ENCODE measurements around the gene GNG10. TPM values are rescaled to one million over a fixed set of nuclear protein-coding genes. Genes with fewer than 3 reads are reported as not detected.
"Not testable (repeated sequence)": the region's sequence is repeated elsewhere in the genome, so short reads cannot be mapped to it uniquely, and the experiment has no call there.

Gene GNG10
- 43.5 TPM for polyA plus RNA-seq (2013, experiment 1 of 2)
- 45.6 TPM for polyA plus RNA-seq (2013, experiment 2 of 2)

GRCh38 chr9:111661150-111661801 is at the start of gene GNG10:
Gene GNG10, plus strand, starts transcription at chr9:111661605. Its CDS starts 30 bp downstream, at chr9:111661635.
- WGBS (ENCODE audit: extremely low coverage, insufficient coverage, low lambda C conversion rate), result no CpG with 5 or more reads among the region's 61 CpGs
- peaks cover 10% of the 10 kb centered on the region for H3K79me1 ChIP-seq (ENCODE audit: low read length)
- peak within 1 kb of the TSS; percentile 91 for H3K56ac ChIP-seq (ENCODE audit: low read length)
- H3K4me3 ChIP-seq (ENCODE audit: low read length), result peak within 1 kb of the TSS; percentile 66
- peak; percentile 85 for DNase-seq
- no peak within 1 kb of the TSS for H4K8ac ChIP-seq (ENCODE audit: low read depth, low read length)
- H3K4ac ChIP-seq (ENCODE audit: low read depth, low read length), result peak within 1 kb of the TSS; percentile 66
- no peak within 1 kb of the TSS for H2AK5ac ChIP-seq (ENCODE audit: low read length)
- H4K5ac ChIP-seq (ENCODE audit: low read length), result no peak within 1 kb of the TSS
- peak within 1 kb of the TSS; percentile 92 for H3K18ac ChIP-seq (ENCODE audit: low read length)
- H3K23ac ChIP-seq (ENCODE audit: low read length), result peak within 1 kb of the TSS; percentile 60
- peak within 1 kb of the TSS; percentile 83 for H3K4me2 ChIP-seq (ENCODE audit: low read length)
- no peak within 1 kb of the TSS for H2BK120ac ChIP-seq (ENCODE audit: low read depth, low read length)
- peak within 1 kb of the TSS; percentile 70 for H3K27ac ChIP-seq (ENCODE audit: low read depth, low read length)
- no peak within 1 kb of the TSS for H2BK15ac ChIP-seq (replicated peaks; ENCODE audit: low read depth)
- no peaks in the 10 kb centered on the region for H3K36me3 ChIP-seq (ENCODE audit: control insufficient read depth, insufficient read depth, low read length)
- no peaks in the 10 kb centered on the region for H3K27me3 ChIP-seq (ENCODE audit: insufficient read depth, low read length, poor library complexity)
- H3K9ac ChIP-seq (ENCODE audit: low read length), result peak within 1 kb of the TSS; percentile 78
- peak within 1 kb of the TSS; percentile 53 for H2BK5ac ChIP-seq (ENCODE audit: low read length)
- peaks cover 5% of the 10 kb centered on the region for H3K4me1 ChIP-seq (ENCODE audit: control insufficient read depth, low read depth, low read length)
- H3K79me2 ChIP-seq (ENCODE audit: control insufficient read depth, insufficient read depth, low read length), result peaks cover 15% of the 10 kb centered on the region

DNA sequence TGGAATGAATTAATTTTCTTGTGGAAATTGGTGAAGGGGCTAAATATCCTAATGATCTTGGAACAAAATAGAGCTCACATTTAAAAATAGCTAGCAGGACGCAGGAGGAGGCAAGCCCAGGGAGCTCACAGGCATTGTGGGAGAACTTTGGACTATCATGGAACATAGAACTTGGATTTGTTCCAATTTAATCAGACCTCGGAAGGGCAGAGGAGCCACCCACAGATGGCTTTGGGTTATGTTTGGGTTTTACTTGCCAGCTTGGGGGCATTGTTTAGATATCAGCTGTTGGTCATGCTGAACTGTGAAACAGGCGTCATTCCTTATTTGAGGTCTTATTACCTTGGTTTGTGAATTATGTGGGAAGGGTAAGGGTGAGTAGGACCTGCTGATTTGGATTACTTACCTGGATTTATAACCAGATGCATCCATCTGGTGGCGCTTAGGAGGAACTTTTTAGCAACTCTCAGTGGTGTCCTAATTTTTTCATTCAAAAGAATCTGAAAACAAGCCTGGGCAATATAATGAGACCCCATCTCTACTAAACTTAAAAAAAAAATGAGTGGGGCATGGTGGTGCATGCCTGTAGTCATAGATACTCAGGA is 47.9 kb upstream of the GNG10 start:
- Histone ChIP-seq H3K27me3 (ENCODE audit: insufficient read depth, low read length, poor library complexity) (no peaks in the 10 kb centered on the region), H3K4ac (ENCODE audit: low read depth, low read length) (no peak overlapping the region), H3K4me1 (ENCODE audit: control insufficient read depth, low read depth, low read length) (no peaks in the 10 kb centered on the region), H3K4me3 (ENCODE audit: low read length) (no peak overlapping the region), H3K27ac (ENCODE audit: low read depth, low read length) (no peak overlapping the region), H3K9ac (ENCODE audit: low read length) (no peak overlapping the region), H3K79me2 (ENCODE audit: control insufficient read depth, insufficient read depth, low read length) (no peaks in the 10 kb centered on the region), H3K4me2 (ENCODE audit: low read length) (no peak overlapping the region), H3K23ac (ENCODE audit: low read length) (no peak overlapping the region), H2BK15ac (replicated peaks; ENCODE audit: low read depth) (no peak overlapping the region), H2BK120ac (ENCODE audit: low read depth, low read length) (no peak overlapping the region), H2AK5ac (ENCODE audit: low read length) (no peak overlapping the region), H4K8ac (ENCODE audit: low read depth, low read length) (no peak overlapping the region), H3K79me1 (ENCODE audit: low read length) (no peaks in the 10 kb centered on the region), H4K5ac (ENCODE audit: low read length) (no peak overlapping the region), H3K56ac (ENCODE audit: low read length) (no peak overlapping the region), H2BK5ac (ENCODE audit: low read length) (no peak overlapping the region), H3K36me3 (ENCODE audit: control insufficient read depth, insufficient read depth, low read length) (no peaks in the 10 kb centered on the region), H3K18ac (ENCODE audit: low read length) (no peak overlapping the region)
- DNase-seq, result no peak
- no CpG with 5 or more reads among the region's 4 CpGs for WGBS (ENCODE audit: extremely low coverage, insufficient coverage, low lambda C conversion rate)

DNA sequence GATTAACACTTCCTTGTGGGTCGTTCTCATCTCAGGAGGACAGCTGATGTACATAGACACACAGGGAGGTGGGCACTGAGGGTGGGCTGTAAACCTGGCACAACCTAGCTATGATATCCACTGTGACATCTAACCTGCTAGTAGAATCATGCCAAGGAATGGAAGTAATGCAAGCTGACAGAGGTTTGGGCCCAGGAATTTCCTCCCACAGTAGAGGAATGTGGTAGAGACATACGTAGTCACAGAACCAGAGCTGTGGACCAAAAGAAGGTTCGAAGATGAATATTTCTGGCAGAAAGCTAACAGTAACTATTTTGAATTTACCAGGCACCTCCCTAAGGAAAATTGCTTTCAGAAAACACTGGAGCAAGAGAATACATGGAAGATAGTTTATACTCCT is 45.5 kb upstream of the GNG10 start:
- no peak for DNase-seq
- Histone ChIP-seq H2BK5ac (ENCODE audit: low read length) (no peak overlapping the region), H3K79me2 (ENCODE audit: control insufficient read depth, insufficient read depth, low read length) (no peaks in the 10 kb centered on the region), H2BK120ac (ENCODE audit: low read depth, low read length) (no peak overlapping the region), H2AK5ac (ENCODE audit: low read length) (no peak overlapping the region), H3K23ac (ENCODE audit: low read length) (no peak overlapping the region), H3K27me3 (ENCODE audit: insufficient read depth, low read length, poor library complexity) (no peaks in the 10 kb centered on the region), H3K27ac (ENCODE audit: low read depth, low read length) (no peak overlapping the region), H3K4me1 (ENCODE audit: control insufficient read depth, low read depth, low read length) (no peaks in the 10 kb centered on the region), H4K5ac (ENCODE audit: low read length) (no peak overlapping the region), H3K36me3 (ENCODE audit: control insufficient read depth, insufficient read depth, low read length) (no peaks in the 10 kb centered on the region), H2BK15ac (replicated peaks; ENCODE audit: low read depth) (no peak overlapping the region), H4K8ac (ENCODE audit: low read depth, low read length) (no peak overlapping the region), H3K4me2 (ENCODE audit: low read length) (no peak overlapping the region), H3K56ac (ENCODE audit: low read length) (no peak overlapping the region), H3K79me1 (ENCODE audit: low read length) (no peaks in the 10 kb centered on the region), H3K9ac (ENCODE audit: low read length) (no peak overlapping the region), H3K18ac (ENCODE audit: low read length) (no peak overlapping the region), H3K4ac (ENCODE audit: low read depth, low read length) (no peak overlapping the region), H3K4me3 (ENCODE audit: low read length) (no peak overlapping the region)
- no CpG with 5 or more reads among the region's 3 CpGs for WGBS (ENCODE audit: extremely low coverage, insufficient coverage, low lambda C conversion rate)

- not testable (repeated sequence) for H2BK120ac ChIP-seq (ENCODE audit: low read depth, low read length); H2BK15ac ChIP-seq (replicated peaks; ENCODE audit: low read depth); H3K4me2 ChIP-seq (ENCODE audit: low read length); H4K8ac ChIP-seq (ENCODE audit: low read depth, low read length); H3K79me1 ChIP-seq (ENCODE audit: low read length); H2AK5ac ChIP-seq (ENCODE audit: low read length); H3K36me3 ChIP-seq (ENCODE audit: control insufficient read depth, insufficient read depth, low read length); H3K18ac ChIP-seq (ENCODE audit: low read length); H3K4me1 ChIP-seq (ENCODE audit: control insufficient read depth, low read depth, low read length); H3K27ac ChIP-seq (ENCODE audit: low read depth, low read length); H3K56ac ChIP-seq (ENCODE audit: low read length); H3K9ac ChIP-seq (ENCODE audit: low read length); H3K4me3 ChIP-seq (ENCODE audit: low read length); H3K4ac ChIP-seq (ENCODE audit: low read depth, low read length); H4K5ac ChIP-seq (ENCODE audit: low read length); H3K27me3 ChIP-seq (ENCODE audit: insufficient read depth, low read length, poor library complexity); DNase-seq; H2BK5ac ChIP-seq (ENCODE audit: low read length); H3K79me2 ChIP-seq (ENCODE audit: control insufficient read depth, insufficient read depth, low read length); H3K23ac ChIP-seq (ENCODE audit: low read length)
- WGBS (ENCODE audit: extremely low coverage, insufficient coverage, low lambda C conversion rate), result no CpG with 5 or more reads among the region's 29 CpGs
Measured at GRCh38 chr9:111617349-111617748, 44.1 kb upstream of the GNG10 start.

DNA sequence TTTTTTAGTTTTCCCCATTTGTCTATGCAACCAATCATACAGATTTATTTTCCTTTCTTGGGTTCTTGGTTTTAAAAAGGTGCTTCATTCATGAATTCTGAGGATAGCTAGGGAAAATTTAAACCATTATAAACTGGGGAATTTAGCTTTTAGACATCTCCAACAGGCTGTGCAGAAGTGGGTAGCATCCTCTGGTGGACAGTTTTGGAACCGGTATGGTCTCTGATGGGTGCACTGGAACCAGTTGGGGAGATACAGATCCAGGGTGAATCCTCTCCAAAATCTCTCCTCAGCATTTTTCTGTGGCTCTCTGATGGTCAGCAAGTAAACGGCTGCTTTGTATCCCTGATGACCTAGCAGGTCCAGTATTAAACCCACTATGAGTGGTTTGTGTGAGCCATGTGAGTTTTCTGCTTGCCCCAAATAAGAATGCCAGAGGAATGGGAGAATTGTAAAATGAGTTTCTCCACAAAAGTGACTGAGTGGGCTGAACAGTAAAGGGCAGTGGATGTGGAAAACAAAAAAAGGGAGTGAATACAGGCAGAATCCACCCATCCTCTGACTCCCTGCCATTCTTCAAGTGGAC is 39.4 kb upstream of the GNG10 start:
- Histone ChIP-seq H3K4me3 (ENCODE audit: low read length) (no peak overlapping the region), H3K79me1 (ENCODE audit: low read length) (no peaks in the 10 kb centered on the region), H2BK120ac (ENCODE audit: low read depth, low read length) (no peak overlapping the region), H3K4me1 (ENCODE audit: control insufficient read depth, low read depth, low read length) (no peaks in the 10 kb centered on the region), H3K79me2 (ENCODE audit: control insufficient read depth, insufficient read depth, low read length) (no peaks in the 10 kb centered on the region), H3K9ac (ENCODE audit: low read length) (no peak overlapping the region), H2BK5ac (ENCODE audit: low read length) (no peak overlapping the region), H3K56ac (ENCODE audit: low read length) (no peak overlapping the region), H2AK5ac (ENCODE audit: low read length) (no peak overlapping the region), H3K27ac (ENCODE audit: low read depth, low read length) (no peak overlapping the region), H3K4ac (ENCODE audit: low read depth, low read length) (no peak overlapping the region), H3K27me3 (ENCODE audit: insufficient read depth, low read length, poor library complexity) (no peaks in the 10 kb centered on the region), H3K18ac (ENCODE audit: low read length) (no peak overlapping the region), H3K23ac (ENCODE audit: low read length) (no peak overlapping the region), H3K36me3 (ENCODE audit: control insufficient read depth, insufficient read depth, low read length) (no peaks in the 10 kb centered on the region), H4K8ac (ENCODE audit: low read depth, low read length) (no peak overlapping the region), H2BK15ac (replicated peaks; ENCODE audit: low read depth) (no peak overlapping the region), H4K5ac (ENCODE audit: low read length) (no peak overlapping the region), H3K4me2 (ENCODE audit: low read length) (no peak overlapping the region)
- WGBS (ENCODE audit: extremely low coverage, insufficient coverage, low lambda C conversion rate), result no CpG with 5 or more reads among the region's 2 CpGs
- DNase-seq, result no peak
